Spleen (tissue), 11 donors: ENCODE data around the gene REPS2. TPM values are rescaled to one million over a fixed set of nuclear protein-coding genes. Genes with fewer than 3 reads are reported as not detected.

Source experiments
- DNase-seq: peaks from one replicate; pipeline ENCODE4 v3.0.0-alpha.2; 2020
- H3K27ac ChIP-seq, 8 donors: fragments of 200-600 bp; sonication (generic) in 7 of 8; 1 replicate in 4 of 8; 2 replicates in 4 of 8; pipeline versions ENCODE4 v1.5.0 to v1.8.0; 2016 to 2021; ENCODE audit warnings: inconsistent platforms in 4 of 8, mild to moderate bottlenecking in 4 of 8, moderate library complexity in 1 of 8
- H3K27me3 ChIP-seq, 7 donors: fragments of 200-600 bp; sonication (generic) in 6 of 7; replicated peaks in 1 of 7; 1 replicate in 4 of 7; 2 replicates in 3 of 7; pipeline versions ENCODE4 v1.5.0 to v1.8.0; 2016 to 2021; ENCODE audit warnings: inconsistent platforms in 3 of 7, mild to moderate bottlenecking in 1 of 7
- H3K36me3 ChIP-seq, 6 donors: fragments of 200-600 bp; sonication (generic) in 5 of 6; 1 replicate in 4 of 6; 2 replicates in 2 of 6; pipeline versions ENCODE4 v1.5.0 to v1.8.0; 2016 to 2021; ENCODE audit warnings: inconsistent platforms in 2 of 6
- H3K4me1 ChIP-seq, 6 donors: fragments of 200-600 bp; sonication (generic) in 5 of 6; 1 replicate in 3 of 6; 2 replicates in 3 of 6; pipeline versions ENCODE4 v1.5.0 to v1.8.0; 2016 to 2021; ENCODE audit warnings: inconsistent platforms in 3 of 6
- H3K4me3 ChIP-seq, 8 donors: fragments of 200-600 bp; sonication (generic) in 7 of 8; 1 replicate in 4 of 8; 2 replicates in 4 of 8; pipeline versions ENCODE4 v1.5.0 to v1.8.0; 2016 to 2021; ENCODE audit warnings: inconsistent platforms in 4 of 8, mild to moderate bottlenecking in 4 of 8, moderate library complexity in 2 of 8
- H3K9me3 ChIP-seq, 8 donors: fragments of 200-600 bp; sonication (generic) in 7 of 8; 1 replicate in 4 of 8; 2 replicates in 4 of 8; pipeline versions ENCODE4 v1.5.0 to v1.8.0; 2016 to 2021; ENCODE audit warnings: inconsistent platforms in 4 of 8
- POLR2A ChIP-seq, 3 donors: fragments of 450-650 bp; IDR thresholded peaks; one replicate each; pipeline ENCODE4 v1.5.1; 2017; ENCODE audit warnings: antibody characterized with exemption in 3 of 3, mild to moderate bottlenecking in 1 of 3
- POLR2AphosphoS5 ChIP-seq, 3 donors: sonication (generic); formaldehyde crosslinking; IDR thresholded peaks; one replicate each; pipeline ENCODE4 v1.5.1; 2017; ENCODE audit warnings: antibody characterized with exemption in 3 of 3
- WGBS, 5 donors: extraction: QIAGEN DNeasy Blood & Tissue Kit in 3 of 5; methylation state at CpG; one replicate each; pipeline versions ENCODE4 v1.1.5 to v1.1.7; 2013 to 2018; 5-methylcytosine and 5-hydroxymethylcytosine counted together
- intact Hi-C: fragments of 100-400 bp; cut with DNase I; formaldehyde crosslinking; loops from one replicate; pipeline ENCODE4 v1.15.0; 2023; ENCODE audit warnings: low total_unique reads
- polyA plus RNA-seq, 3 donors: library from polyadenylated mRNA; stranded (reverse); fragments of 200-250 nt; gene quantifications; one replicate each; pipeline ENCODE4 v1.2.1, GENCODE V29; 2013
- total RNA-seq, 7 donors: library from RNA; depleted of rRNA in 3 of 7; stranded (reverse); fragments of >200 nt in 3 of 7; fragmentation: NEBNext Ultra II Directional in 4 of 7; extraction: Animal tissue kit (Norgen Biotek cat#: 25700) in 4 of 7; gene quantifications; one replicate each; pipeline versions ENCODE4 v1.1.0 to v1.2.1, GENCODE V29; 2016 to 2021
- TF ChIP-seq, protein P1 (sequence below), 11 experiments: fragments of 200-600 bp in 7 of 11; fragments of 450-650 bp in 4 of 11; sonication (generic) in 4 of 11; IDR thresholded peaks in 8 of 11; conservative IDR thresholded peaks in 3 of 11; 1 replicate in 7 of 11; 2 replicates in 4 of 11; pipeline versions ENCODE4 v1.4.0 to v1.8.0; 2016 to 2021; ENCODE audit warnings: antibody characterized with exemption in 11 of 11, inconsistent platforms in 4 of 11, mild to moderate bottlenecking in 1 of 11
- donor health status: healthy with polysubstance abuse.
- donor health status: DM: no; HTN: no; CAD: no; lungs with moderate emphysema.
- donor health status: DM: no; HTN: no; CAD: no.
- donor health status: Bipolar disorder and iron deficiency.
- donor health status: healthy.
- donor health status: DM: no; HTN: no; CAD: no.
- donor health status: DM: yes; HTN: yes; CAD: no.

The REPS2 gene
- total and polyA plus RNA-seq, 10 donors = 1.5 to 18.3 (median 8.0) TPM

GRCh38 chrX:17056868-17057608 is 110.6 kb downstream of the REPS2 start:
- WGBS, 5 donors = 67 to 92% (median 86%) methylated on average over 2 of the region's 2 CpGs
- intact Hi-C loops = no loop called here
- TF ChIP-seq, protein P1, sequence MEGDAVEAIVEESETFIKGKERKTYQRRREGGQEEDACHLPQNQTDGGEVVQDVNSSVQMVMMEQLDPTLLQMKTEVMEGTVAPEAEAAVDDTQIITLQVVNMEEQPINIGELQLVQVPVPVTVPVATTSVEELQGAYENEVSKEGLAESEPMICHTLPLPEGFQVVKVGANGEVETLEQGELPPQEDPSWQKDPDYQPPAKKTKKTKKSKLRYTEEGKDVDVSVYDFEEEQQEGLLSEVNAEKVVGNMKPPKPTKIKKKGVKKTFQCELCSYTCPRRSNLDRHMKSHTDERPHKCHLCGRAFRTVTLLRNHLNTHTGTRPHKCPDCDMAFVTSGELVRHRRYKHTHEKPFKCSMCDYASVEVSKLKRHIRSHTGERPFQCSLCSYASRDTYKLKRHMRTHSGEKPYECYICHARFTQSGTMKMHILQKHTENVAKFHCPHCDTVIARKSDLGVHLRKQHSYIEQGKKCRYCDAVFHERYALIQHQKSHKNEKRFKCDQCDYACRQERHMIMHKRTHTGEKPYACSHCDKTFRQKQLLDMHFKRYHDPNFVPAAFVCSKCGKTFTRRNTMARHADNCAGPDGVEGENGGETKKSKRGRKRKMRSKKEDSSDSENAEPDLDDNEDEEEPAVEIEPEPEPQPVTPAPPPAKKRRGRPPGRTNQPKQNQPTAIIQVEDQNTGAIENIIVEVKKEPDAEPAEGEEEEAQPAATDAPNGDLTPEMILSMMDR (IDR thresholded peaks at IDR 0.05 in 8 of 11, conservative IDR thresholded peaks at IDR 0.05 in 3 of 11) = no peak
- TF ChIP-seq POLR2AphosphoS5 (IDR thresholded peaks at IDR 0.05) (no peak), POLR2A (IDR thresholded peaks at IDR 0.05) (no peak)

DNA sequence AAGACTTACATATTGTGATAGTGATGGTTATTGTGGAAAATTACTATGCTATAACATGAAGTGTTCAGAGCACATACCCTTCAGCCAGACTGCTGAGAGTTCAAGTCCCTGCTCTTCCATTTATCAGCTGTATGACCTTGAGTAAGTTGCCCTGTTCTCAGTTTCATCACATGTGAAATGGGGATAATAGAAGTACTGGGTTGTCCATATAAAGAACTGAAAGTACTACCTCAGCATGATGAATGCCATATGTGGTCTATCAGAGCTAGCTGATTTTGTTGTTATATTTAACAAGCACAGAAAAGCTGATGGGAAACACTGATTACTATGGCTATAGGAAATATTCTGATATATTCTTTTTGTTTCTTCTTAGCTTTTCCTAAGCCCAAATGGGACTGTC is 115.6 kb downstream of the REPS2 start:
- Histone ChIP-seq H3K27me3 (peaks cover 0 to 5% (median 0%) of the 10 kb centered on the region in 7 donors), H3K27ac (no peak overlapping the region), H3K9me3 (no peaks in the 10 kb centered on the region), H3K4me1 (no peaks in the 10 kb centered on the region), H3K4me3 (no peak overlapping the region), H3K36me3 (no peaks in the 10 kb centered on the region)
- no peak for DNase-seq
- intact Hi-C loops = no loop called here
- TF ChIP-seq POLR2AphosphoS5 (IDR thresholded peaks at IDR 0.05) (no peak), POLR2A (IDR thresholded peaks at IDR 0.05) (no peak)
- TF ChIP-seq, protein P1 (IDR thresholded peaks at IDR 0.05 in 8 of 11, conservative IDR thresholded peaks at IDR 0.05 in 3 of 11) = no peak

More at GRCh38 chrX:17056868-17057608, 110.6 kb downstream of the REPS2 start:
- Histone ChIP-seq H3K9me3 (no peaks in the 10 kb centered on the region), H3K36me3 (no peaks in the 10 kb centered on the region), H3K27ac (no peak overlapping the region), H3K4me1 (no peaks in the 10 kb centered on the region), H3K27me3 (peaks cover 0 to 5% (median 0%) of the 10 kb centered on the region in 7 donors), H3K4me3 (no peak overlapping the region)
- no peak for DNase-seq

GRCh38 chrX:17065100-17065499 is 118.6 kb downstream of the REPS2 start:
- no peak overlapping the region for H3K4me3 ChIP-seq
- intact Hi-C loops = no loop called here
- H3K9me3 ChIP-seq = no peaks in the 10 kb centered on the region
- WGBS, 5 donors = 76 to 96% (median 84%) methylated on average over 5 of the region's 5 CpGs
- TF ChIP-seq POLR2A (IDR thresholded peaks at IDR 0.05) (no peak), POLR2AphosphoS5 (IDR thresholded peaks at IDR 0.05) (no peak)
- TF ChIP-seq, protein P1 (IDR thresholded peaks at IDR 0.05 in 8 of 11, conservative IDR thresholded peaks at IDR 0.05 in 3 of 11) = no peak
- H3K36me3 ChIP-seq = peaks cover 0 to 9% (median 0%) of the 10 kb centered on the region in 6 donors
- peaks cover 0 to 5% (median 0%) of the 10 kb centered on the region in 7 donors for H3K27me3 ChIP-seq
- H3K27ac ChIP-seq = no peak overlapping the region
- DNase-seq = no peak
- no peaks in the 10 kb centered on the region for H3K4me1 ChIP-seq

GRCh38 chrX:17067534-17067933 is 121.1 kb downstream of the REPS2 start:
- H3K4me3 ChIP-seq = no peak overlapping the region
- no peaks in the 10 kb centered on the region for H3K9me3 ChIP-seq
- intact Hi-C loops = no loop called here
- TF ChIP-seq, protein P1 (IDR thresholded peaks at IDR 0.05 in 8 of 11, conservative IDR thresholded peaks at IDR 0.05 in 3 of 11) = no peak
- TF ChIP-seq POLR2A (IDR thresholded peaks at IDR 0.05) (no peak), POLR2AphosphoS5 (IDR thresholded peaks at IDR 0.05) (no peak)
- 53 to 95% (median 85%) methylated on average over 1 of the region's 1 CpG for WGBS, 5 donors
- no peaks in the 10 kb centered on the region for H3K27me3 ChIP-seq
- H3K36me3 ChIP-seq = peaks cover 0 to 13% (median 0%) of the 10 kb centered on the region in 6 donors
- no peak overlapping the region for H3K27ac ChIP-seq
- no peaks in the 10 kb centered on the region for H3K4me1 ChIP-seq
- DNase-seq = no peak
